Measurements from ENCODE around the gene HES4. TPM values are rescaled to one million over a fixed set of nuclear protein-coding genes. Genes with fewer than 3 reads are reported as not detected.
A peak's percentile ranks its signal among the peaks of the same experiment; 100 is the strongest.

Gene HES4
- total RNA-seq, 2 experiments from 2014 or later, result 0.45 to 0.50 TPM

DNA sequence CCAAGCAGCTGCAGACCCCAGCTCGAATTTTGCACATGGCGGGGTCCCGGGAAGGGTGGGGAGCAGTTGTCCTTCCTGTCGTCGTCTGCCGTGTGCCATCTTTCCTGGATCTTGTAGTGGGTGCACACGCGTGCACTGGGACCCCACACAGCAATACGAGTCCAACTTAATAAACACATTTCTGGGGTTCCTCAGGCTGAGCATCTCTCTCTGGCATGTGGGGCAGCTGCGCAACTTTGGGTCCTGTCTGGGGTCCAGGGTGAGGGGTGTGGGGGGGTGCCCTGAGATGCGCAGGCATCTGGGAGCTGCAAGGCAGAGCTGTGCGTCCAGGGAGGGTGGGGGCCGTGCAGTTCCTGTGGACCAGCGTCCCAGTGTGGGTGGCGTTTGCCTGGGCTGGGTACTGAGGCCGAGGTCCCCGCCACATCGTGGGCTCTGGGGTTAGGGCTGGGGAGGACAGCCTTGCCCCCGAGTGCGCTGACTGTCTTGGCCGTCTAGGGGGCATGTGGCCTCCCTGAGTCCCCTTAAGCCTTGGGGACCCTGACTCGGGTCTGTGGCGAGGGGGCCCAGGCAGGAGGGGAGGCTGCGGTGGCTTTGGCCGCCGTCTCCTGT lies 34.3 kb downstream of the HES4 start:
- Mint-ChIP-seq H3K4me3 (peak overlapping the region; percentile 63), H3K27ac (peak overlapping the region; percentile 71), H3K36me3 (ENCODE audit: low read depth) (peaks cover 3% of the 10 kb centered on the region), H3K9me3 (ENCODE audit: insufficient read depth) (no peaks in the 10 kb centered on the region), H3K4me1 (ENCODE audit: low read depth) (peaks cover 15% of the 10 kb centered on the region), H3K27me3 (ENCODE audit: low read depth) (peaks cover 14% of the 10 kb centered on the region)
- ATAC-seq, result no peak
- ChIA-PET CTCF (no interaction called here), POLR2A (no interaction called here)
- DNase-seq, result no peak

DNA sequence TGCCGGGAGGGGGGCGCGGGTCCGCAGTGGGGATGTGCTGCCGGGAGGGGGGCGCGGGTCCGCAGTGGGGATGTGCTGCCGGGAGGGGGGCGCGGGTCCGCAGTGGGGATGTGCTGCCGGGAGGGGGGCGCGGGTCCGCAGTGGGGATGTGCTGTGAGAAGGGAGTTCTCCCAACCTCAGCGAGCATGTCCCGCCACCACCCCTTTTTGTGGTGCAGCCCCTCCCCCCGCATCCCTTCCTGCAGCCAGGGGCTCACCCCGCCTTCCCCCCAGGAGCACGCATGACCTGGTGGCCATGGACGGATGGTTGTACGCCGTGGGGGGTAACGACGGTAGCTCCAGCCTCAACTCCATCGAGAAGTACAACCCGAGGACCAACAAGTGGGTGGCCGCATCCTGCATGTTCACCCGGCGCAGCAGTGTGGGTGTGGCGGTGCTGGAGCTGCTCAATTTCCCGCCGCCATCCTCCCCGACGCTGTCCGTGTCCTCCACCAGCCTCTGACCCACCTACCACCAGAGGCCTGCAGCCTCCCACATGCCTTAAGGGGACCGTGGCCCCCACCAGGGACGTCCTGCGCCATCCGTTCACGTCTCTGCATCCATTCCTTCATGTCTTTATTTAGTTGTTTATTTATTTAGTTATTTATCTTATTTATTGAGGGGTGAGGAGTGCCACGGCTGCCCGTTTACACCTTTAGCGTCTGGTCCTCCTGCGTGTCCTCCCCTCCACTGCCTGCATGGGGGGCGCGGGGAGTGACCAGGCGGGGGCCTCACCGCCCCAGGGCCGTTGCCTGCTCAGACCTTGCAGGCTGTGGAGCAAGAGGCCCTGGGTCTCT lies 35.0 kb downstream of the HES4 start:
- POLR2A ChIA-PET, result no interaction called here
- no peak overlapping the region for H3K4me3 Mint-ChIP-seq
- no peak for ATAC-seq
- H3K36me3 Mint-ChIP-seq (ENCODE audit: low read depth), result peaks cover 3% of the 10 kb centered on the region
- no peak for DNase-seq
- CTCF ChIA-PET, result no interaction called here
- H3K4me1 Mint-ChIP-seq (ENCODE audit: low read depth), result peaks cover 18% of the 10 kb centered on the region
- no peak overlapping the region for H3K27ac Mint-ChIP-seq
- peaks cover 14% of the 10 kb centered on the region for H3K27me3 Mint-ChIP-seq (ENCODE audit: low read depth)
- no peaks in the 10 kb centered on the region for H3K9me3 Mint-ChIP-seq (ENCODE audit: insufficient read depth)

DNA sequence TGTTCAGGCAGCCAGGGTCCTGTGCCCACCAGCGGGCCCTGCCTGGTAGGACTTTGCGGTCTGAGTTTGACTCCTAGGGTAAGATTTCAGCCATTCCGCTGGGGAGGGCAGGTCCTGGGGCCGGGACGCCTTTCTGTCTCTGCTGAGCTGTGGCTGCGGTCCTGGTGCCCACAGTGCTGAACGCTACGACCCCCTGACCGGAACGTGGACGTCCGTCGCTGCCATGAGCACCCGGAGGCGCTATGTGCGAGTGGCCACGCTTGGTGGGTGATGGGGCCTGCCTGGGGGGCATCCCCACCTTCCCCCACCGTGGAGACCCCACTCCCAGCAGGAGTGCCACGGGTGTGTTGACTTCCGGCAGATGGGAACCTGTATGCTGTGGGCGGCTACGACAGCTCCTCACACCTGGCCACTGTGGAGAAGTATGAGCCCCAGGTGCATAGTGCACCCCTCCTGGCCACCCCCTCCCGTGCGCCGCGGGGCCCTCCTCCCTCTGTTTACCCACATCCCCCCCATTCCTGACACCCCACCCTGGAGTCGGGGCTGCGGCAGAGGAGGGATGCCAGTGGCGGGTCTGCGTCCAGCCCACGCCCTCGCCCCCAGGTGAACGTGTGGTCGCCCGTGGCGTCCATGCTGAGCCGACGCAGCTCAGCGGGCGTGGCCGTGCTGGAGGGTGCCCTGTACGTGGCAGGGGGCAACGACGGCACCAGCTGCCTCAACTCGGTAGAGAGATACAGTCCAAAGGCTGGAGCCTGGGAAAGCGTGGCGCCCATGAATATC lies 36.0 kb downstream of the HES4 start:
- Mint-ChIP-seq H3K36me3 (ENCODE audit: low read depth) (peaks cover 3% of the 10 kb centered on the region), H3K27ac (no peak overlapping the region), H3K9me3 (ENCODE audit: insufficient read depth) (no peaks in the 10 kb centered on the region), H3K27me3 (ENCODE audit: low read depth) (peaks cover 5% of the 10 kb centered on the region), H3K4me3 (no peak overlapping the region), H3K4me1 (ENCODE audit: low read depth) (peaks cover 18% of the 10 kb centered on the region)
- ATAC-seq (no peak), DNase-seq (no peak)
- POLR2A ChIA-PET, result no interaction called here
- CTCF ChIA-PET, result no interaction called here

DNA sequence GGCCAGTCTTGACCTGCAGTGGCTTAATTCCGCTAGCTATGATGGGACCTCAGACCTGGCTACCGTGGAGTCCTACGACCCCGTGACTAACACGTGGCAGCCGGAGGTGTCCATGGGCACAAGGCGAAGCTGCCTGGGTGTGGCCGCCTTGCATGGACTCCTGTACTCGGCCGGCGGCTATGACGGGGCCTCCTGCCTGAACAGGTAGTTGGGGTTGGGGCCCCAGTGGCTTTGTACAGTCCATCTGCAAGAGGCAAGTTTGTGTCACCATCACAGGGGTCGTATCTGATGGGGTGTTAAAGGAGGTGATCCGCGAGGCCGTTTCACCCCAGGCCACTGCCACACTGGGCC lies 36.6 kb downstream of the HES4 start:
- CTCF ChIA-PET, result no interaction called here
- H3K4me1 Mint-ChIP-seq (ENCODE audit: low read depth), result peaks cover 21% of the 10 kb centered on the region
- no peak overlapping the region for H3K4me3 Mint-ChIP-seq
- no peaks in the 10 kb centered on the region for H3K9me3 Mint-ChIP-seq (ENCODE audit: insufficient read depth)
- DNase-seq, result no peak
- peaks cover 3% of the 10 kb centered on the region for H3K36me3 Mint-ChIP-seq (ENCODE audit: low read depth)
- POLR2A ChIA-PET, result no interaction called here
- H3K27ac Mint-ChIP-seq, result no peak overlapping the region
- no peak for ATAC-seq
- peaks cover under 1% of the 10 kb centered on the region for H3K27me3 Mint-ChIP-seq (ENCODE audit: low read depth)

GRCh38 chr1:962381-963300 lies 37.3 kb downstream of the HES4 start:
- no peak overlapping the region for H3K27ac Mint-ChIP-seq

GRCh38 chr1:961132-961669 lies 38.7 kb downstream of the HES4 start:
- peak; percentile 4 for ATAC-seq
- DNase-seq, result no peak
- H3K27ac Mint-ChIP-seq, result no peak overlapping the region
- ChIA-PET POLR2A (no interaction called here), CTCF (no interaction called here)
- H3K9me3 Mint-ChIP-seq (ENCODE audit: insufficient read depth), result no peaks in the 10 kb centered on the region
- peaks cover 27% of the 10 kb centered on the region for H3K4me1 Mint-ChIP-seq (ENCODE audit: low read depth)
- peak overlapping the region; percentile 61 for H3K4me3 Mint-ChIP-seq
- no peaks in the 10 kb centered on the region for H3K27me3 Mint-ChIP-seq (ENCODE audit: low read depth)
- H3K36me3 Mint-ChIP-seq (ENCODE audit: low read depth), result peaks cover 9% of the 10 kb centered on the region

More at GRCh38 chr1:962381-963300, 37.3 kb downstream of the HES4 start:
- ChIA-PET CTCF (no interaction called here), POLR2A (no interaction called here)
- DNase-seq, result no peak
- Mint-ChIP-seq H3K4me1 (ENCODE audit: low read depth) (peaks cover 23% of the 10 kb centered on the region), H3K36me3 (ENCODE audit: low read depth) (peaks cover 4% of the 10 kb centered on the region), H3K4me3 (peak overlapping the region; percentile 51), H3K9me3 (ENCODE audit: insufficient read depth) (no peaks in the 10 kb centered on the region), H3K27me3 (ENCODE audit: low read depth) (no peaks in the 10 kb centered on the region)
- no peak for ATAC-seq

- ChIA-PET CTCF (no interaction called here), POLR2A (no interaction called here)
- Mint-ChIP-seq H3K27ac (no peak within 1 kb of the TSS), H3K36me3 (ENCODE audit: low read depth) (peaks cover 15% of the 10 kb centered on the region), H3K4me3 (peak within 1 kb of the TSS; percentile 84), H3K9me3 (ENCODE audit: insufficient read depth) (no peaks in the 10 kb centered on the region), H3K27me3 (ENCODE audit: low read depth) (no peaks in the 10 kb centered on the region), H3K4me1 (ENCODE audit: low read depth) (peaks cover 22% of the 10 kb centered on the region)
- DNase-seq (peak; percentile 81), ATAC-seq (peak; percentile 57)
Observed at GRCh38 chr1:960363-961131, 39.4 kb downstream of the HES4 start, which contains the start of gene KLHL17. Gene KLHL17, plus strand, starts transcription at chr1:960584. Its CDS starts 110 bp downstream, at chr1:960694.

DNA sequence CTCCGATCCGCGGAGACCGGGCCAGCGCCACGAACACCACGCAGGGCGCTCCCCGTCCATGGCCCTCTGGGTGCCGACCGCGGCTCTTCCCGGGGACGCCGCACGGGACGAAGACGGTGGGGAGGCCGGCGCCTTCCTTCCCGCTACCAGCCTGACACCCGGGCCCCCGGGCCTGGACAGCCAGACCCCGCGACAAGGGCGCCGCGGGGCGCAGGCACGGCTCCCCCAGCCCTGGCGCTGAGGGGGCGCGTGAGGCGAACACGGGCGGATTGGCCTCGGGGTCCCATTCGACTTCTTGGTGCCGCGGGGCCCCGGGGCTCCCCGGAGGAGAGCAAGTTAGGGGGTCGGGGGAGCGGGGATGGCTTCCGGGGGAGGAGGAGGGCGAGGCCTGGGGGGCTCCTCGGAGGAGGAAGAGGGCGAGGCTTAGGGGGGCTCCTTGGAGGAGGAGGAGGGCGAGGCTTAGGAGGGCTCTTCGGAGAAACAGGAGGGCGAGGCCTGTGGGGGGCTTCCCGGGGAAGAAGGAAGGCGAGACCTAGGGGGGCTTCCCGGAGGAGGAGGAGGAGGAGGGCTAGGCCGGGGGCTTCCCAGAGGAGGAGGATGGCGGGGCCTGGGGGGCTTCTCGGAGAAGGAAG lies 40.0 kb downstream of the HES4 start:
- CTCF ChIA-PET, result interaction anchor here (1.5 kb wide), 1 partner anchor 104 kb away, joined by 3 read pairs; no protein-coding TSS in a partner anchor
- DNase-seq, result no peak
- Mint-ChIP-seq H3K27ac (no peak overlapping the region), H3K27me3 (ENCODE audit: low read depth) (no peaks in the 10 kb centered on the region), H3K4me3 (peak overlapping the region; percentile 84), H3K36me3 (ENCODE audit: low read depth) (peaks cover 21% of the 10 kb centered on the region), H3K9me3 (ENCODE audit: insufficient read depth) (no peaks in the 10 kb centered on the region), H3K4me1 (ENCODE audit: low read depth) (peaks cover 18% of the 10 kb centered on the region)
- ATAC-seq, result peak; percentile 3
- POLR2A ChIA-PET, result interaction anchor here (1.5 kb wide), 1 partner anchor 19 kb away, joined by 4 read pairs; no protein-coding TSS in a partner anchor

- Mint-ChIP-seq H3K9me3 (ENCODE audit: insufficient read depth) (no peaks in the 10 kb centered on the region), H3K4me1 (ENCODE audit: low read depth) (peaks cover 18% of the 10 kb centered on the region), H3K27me3 (ENCODE audit: low read depth) (no peaks in the 10 kb centered on the region), H3K4me3 (peak within 1 kb of the TSS; percentile 84), H3K27ac (peak within 1 kb of the TSS; percentile 88), H3K36me3 (ENCODE audit: low read depth) (peaks cover 25% of the 10 kb centered on the region)
- CTCF ChIA-PET, result interaction anchor here (1.5 kb wide), 1 partner anchor 104 kb away, joined by 3 read pairs; no protein-coding TSS in a partner anchor
- POLR2A ChIA-PET, result interaction anchor here (0.5 to 1.5 kb wide), 4 partner anchors 8 to 313 kb away, joined by 3 to 4 read pairs (median 3); partner anchors contain the start of gene PLEKHN1
- DNase-seq, result peak; percentile 95
- peak; percentile 76 for ATAC-seq
Observed at GRCh38 chr1:958823-959730, 40.8 kb downstream of the HES4 start, which contains the start of gene NOC2L. Gene NOC2L, minus strand, starts transcription at chr1:959256. Its CDS starts 16 bp downstream, at chr1:959240.

Data from activated CD8-positive, alpha-beta T cell treated with anti-CD3 and anti-CD28 coated beads, Interleukin-2, amount 10 ng/mL, durations not matched to agents 7 days and 5 days (primary cell).